Sigmoid colon (tissue), 3 donors: ENCODE results near the gene ABCF2.

Source experiments
- POLR2A ChIP-seq, 2 donors: fragments of 450-650 bp; IDR thresholded peaks; one replicate each; pipeline ENCODE4 v1.6.1; 2016; ENCODE audit warnings: antibody characterized with exemption in 2 of 2, mild to moderate bottlenecking in 2 of 2, moderate library complexity in 2 of 2
- TF ChIP-seq, protein P1 (sequence below), 4 experiments: fragments of 450-650 bp in 3 of 4; fragments of 200-600 bp in 1 of 4; IDR thresholded peaks; one replicate each; pipeline ENCODE4 v1.5.1; 2016 to 2019; ENCODE audit warnings: antibody characterized with exemption in 4 of 4, mild to moderate bottlenecking in 3 of 4, moderate library complexity in 2 of 4

DNA sequence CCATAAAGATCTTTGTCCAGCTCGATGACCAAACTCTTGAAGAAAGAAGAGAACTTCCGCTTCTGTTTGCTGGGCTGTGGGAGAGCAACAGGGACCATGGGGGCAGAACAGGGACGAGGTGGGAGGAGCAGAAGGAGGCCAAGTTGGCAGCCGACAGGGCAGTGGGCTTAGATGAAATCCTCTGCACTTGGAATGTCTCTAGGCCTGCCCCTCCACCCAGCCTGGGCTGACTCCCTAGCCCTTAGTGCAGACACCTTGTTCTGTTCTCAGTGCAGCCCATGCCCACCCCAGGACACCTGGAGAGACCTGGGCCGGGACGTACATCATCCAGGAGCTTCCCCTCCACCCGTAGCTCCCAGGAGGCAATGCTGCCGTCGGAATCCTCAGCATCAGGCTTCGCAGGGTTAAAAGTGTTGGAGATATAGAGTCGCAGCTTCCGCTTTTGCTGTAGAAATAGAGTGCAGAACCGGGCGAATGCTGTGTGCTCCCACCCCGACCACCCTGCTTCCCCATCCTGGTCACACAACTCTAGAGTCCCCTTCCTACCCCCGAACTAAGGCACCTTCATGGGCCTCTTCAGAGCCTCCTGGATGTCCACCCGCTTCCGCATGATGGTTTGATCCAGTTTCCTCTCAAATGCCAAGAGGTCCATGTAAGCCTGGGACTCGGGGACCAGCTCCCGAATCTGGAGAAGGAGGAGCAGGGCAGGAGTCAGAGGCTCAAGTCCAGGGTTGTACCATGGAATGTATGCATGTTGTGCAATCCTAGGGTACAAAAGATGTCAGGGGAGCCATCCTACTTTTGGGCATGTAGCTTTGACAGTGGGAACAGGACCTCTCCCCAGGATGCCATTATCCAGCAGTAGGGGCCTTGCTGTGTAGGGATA, 15.4 kb upstream of the ABCF2 start:
- TF ChIP-seq, protein P1, sequence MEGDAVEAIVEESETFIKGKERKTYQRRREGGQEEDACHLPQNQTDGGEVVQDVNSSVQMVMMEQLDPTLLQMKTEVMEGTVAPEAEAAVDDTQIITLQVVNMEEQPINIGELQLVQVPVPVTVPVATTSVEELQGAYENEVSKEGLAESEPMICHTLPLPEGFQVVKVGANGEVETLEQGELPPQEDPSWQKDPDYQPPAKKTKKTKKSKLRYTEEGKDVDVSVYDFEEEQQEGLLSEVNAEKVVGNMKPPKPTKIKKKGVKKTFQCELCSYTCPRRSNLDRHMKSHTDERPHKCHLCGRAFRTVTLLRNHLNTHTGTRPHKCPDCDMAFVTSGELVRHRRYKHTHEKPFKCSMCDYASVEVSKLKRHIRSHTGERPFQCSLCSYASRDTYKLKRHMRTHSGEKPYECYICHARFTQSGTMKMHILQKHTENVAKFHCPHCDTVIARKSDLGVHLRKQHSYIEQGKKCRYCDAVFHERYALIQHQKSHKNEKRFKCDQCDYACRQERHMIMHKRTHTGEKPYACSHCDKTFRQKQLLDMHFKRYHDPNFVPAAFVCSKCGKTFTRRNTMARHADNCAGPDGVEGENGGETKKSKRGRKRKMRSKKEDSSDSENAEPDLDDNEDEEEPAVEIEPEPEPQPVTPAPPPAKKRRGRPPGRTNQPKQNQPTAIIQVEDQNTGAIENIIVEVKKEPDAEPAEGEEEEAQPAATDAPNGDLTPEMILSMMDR (IDR thresholded peaks at IDR 0.05) = no peak
- TF ChIP-seq POLR2A (IDR thresholded peaks at IDR 0.05) = no peak
